Skeletal muscle cell (primary cell): ENCODE measurements around the gene KLHL22.
A peak's percentile ranks its signal among the peaks of the same experiment; 100 is the strongest.
"Not testable (repeated sequence)": the region's sequence is repeated elsewhere in the genome, so short reads cannot be mapped to it uniquely, and the experiment has no call there.

Source experiments
- DNase-seq: peaks from one replicate; pipeline ENCODE4 v3.0.0-alpha.2; 2010; ENCODE audit warnings: low read depth
- H3K4me3 ChIP-seq: 2 replicates; pipeline ENCODE4 v1.5.1; 2011; ENCODE audit warnings: low read depth, mild to moderate bottlenecking, control low read depth, low read length, moderate library complexity

The KLHL22 gene

GRCh38 chr22:20526305-20526627, 30.7 kb upstream of the KLHL22 start:
- DNase-seq: no peak
- H3K4me3 ChIP-seq: no peak overlapping the region

DNA sequence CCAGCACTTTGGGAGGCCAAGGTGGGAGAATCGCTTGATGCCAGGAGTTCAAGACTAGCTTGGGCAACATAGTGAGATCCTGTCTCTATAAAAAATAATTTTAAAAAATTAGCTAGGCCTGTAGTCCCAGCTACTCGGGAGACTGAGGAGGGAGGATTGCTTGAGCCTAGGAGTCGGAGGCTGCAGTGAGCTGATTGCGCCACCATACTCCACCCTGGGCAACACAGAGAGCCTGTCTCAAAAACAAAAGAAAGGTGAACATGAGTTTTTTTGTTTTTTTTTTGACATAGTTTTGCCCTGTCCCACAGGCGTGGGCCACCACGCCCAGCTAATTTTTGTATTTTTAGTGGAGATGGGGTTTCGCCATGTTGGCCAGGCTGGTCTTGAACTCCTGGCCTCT, 29.5 kb upstream of the KLHL22 start:
- H3K4me3 ChIP-seq: no peak overlapping the region
- no peak for DNase-seq

- H3K4me3 ChIP-seq: no peak overlapping the region
- DNase-seq: no peak
Measured at GRCh38 chr22:20524004-20524481, 28.4 kb upstream of the KLHL22 start.

GRCh38 chr22:20523086-20523983, 27.7 kb upstream of the KLHL22 start:
- no peak overlapping the region for H3K4me3 ChIP-seq
- DNase-seq: no peak

DNA sequence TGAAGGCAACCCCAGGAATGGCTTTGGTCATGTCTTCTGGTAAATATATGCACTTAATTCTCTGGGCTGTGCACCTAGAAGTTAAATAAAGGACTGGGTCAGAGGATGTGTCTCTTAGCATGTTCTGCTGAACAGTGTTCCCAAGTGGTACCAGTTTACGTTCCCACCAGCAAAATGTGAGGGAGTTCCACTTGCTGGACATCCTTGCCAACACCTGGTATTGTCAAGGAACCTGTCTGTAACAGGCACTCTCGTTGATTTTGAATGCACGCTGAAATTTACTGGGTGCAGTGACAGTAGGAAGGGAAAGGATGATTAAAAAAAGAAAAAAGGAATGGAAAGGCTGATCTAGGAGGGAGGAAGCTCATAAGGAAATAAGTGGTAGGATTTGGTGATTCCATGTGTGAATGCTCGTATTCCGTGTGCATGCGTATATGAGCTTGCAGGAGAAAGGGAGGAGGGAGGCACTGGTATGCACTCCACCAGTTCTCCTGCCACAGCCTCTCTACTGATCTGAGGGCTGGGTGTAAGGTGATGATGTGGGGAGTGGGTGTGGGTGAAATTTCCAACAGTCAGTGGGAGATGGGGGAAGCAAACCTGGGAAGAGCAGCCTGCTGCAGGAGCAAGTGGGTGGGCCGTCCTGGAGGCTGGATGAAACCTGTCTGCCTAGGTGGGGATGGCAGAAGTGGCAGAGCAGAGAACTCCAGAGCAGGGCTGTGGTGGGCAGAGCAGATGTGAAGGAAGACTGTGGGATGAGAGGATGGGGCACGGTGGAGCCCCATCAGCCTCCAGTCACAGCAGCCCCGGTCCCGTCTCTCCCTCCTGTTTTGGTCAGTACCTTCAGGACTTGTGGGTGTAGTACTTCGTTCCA, 26.8 kb upstream of the KLHL22 start:
- H3K4me3 ChIP-seq: no peak overlapping the region
- no peak for DNase-seq

- DNase-seq: no peak
- no peak overlapping the region for H3K4me3 ChIP-seq
Measured at GRCh38 chr22:20520093-20520511, 24.5 kb upstream of the KLHL22 start.

DNA sequence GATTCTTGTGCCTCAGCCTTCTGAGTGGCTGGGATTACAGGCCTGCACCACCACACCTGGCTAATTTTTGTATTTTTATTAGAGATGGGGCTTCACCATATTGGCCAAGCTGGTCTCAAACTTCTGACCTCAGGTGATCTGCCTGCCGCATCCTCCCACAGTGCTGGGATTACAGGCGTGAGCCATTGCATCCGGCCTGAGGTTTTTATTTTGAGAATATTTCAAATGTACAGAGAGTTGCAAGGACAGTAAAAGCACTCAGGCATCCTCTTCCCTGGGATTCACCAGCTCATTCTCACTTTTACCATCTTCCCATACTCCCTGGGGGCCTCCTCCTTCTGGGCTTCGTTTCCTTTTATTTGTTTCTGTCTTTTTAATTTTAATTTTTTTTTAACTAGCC, 24.0 kb upstream of the KLHL22 start:
- H3K4me3 ChIP-seq: no peak overlapping the region

DNA sequence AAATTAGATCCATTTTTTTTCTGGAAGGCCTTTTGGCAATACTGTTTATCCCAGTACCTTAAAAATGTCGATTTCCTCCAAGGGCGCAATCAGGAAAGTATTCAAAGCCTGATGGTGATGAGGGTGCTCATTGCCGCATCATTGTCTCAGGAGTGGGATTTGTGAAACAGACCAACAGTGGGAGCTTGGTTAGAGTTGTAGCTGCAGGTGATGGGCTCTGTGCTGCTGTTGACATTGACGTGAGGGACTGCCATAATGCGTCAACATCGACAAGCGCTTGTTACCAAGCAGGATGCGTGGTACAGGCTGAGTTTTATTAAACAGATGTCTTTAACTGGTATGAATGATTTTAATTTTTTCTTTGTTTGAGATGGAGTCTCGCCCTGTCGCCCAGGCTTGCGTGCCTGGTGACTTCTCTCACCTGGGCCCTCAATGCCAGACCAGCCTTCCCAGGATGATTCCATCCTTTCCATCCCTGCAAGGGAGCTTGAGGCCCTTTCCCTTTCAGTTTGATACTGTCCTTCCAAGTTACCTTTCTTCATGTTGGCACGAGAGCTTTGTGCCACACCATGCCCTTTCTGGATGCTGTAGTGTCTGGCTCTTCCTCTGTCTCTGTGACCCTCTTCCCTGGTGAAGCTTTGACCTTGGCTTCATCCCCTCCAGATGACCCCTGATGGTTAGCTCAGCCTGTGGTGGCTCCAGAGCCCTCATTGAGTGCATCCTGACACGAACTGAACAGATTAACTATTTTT, 22.4 kb upstream of the KLHL22 start:
- H3K4me3 ChIP-seq: no peak overlapping the region
- DNase-seq: no peak

More for the DNA sequence above, 24.0 kb upstream of the KLHL22 start:
- DNase-seq: no peak

- H3K4me3 ChIP-seq: no peak overlapping the region
- DNase-seq: no peak
Measured at GRCh38 chr22:20517422-20517821, 21.8 kb upstream of the KLHL22 start.

GRCh38 chr22:20516399-20516798, 20.8 kb upstream of the KLHL22 start:
- DNase-seq: no peak
- no peak overlapping the region for H3K4me3 ChIP-seq

- DNase-seq: peak; percentile 51
- no peak overlapping the region for H3K4me3 ChIP-seq
Measured at GRCh38 chr22:20514658-20515406, 19.2 kb upstream of the KLHL22 start.

DNA sequence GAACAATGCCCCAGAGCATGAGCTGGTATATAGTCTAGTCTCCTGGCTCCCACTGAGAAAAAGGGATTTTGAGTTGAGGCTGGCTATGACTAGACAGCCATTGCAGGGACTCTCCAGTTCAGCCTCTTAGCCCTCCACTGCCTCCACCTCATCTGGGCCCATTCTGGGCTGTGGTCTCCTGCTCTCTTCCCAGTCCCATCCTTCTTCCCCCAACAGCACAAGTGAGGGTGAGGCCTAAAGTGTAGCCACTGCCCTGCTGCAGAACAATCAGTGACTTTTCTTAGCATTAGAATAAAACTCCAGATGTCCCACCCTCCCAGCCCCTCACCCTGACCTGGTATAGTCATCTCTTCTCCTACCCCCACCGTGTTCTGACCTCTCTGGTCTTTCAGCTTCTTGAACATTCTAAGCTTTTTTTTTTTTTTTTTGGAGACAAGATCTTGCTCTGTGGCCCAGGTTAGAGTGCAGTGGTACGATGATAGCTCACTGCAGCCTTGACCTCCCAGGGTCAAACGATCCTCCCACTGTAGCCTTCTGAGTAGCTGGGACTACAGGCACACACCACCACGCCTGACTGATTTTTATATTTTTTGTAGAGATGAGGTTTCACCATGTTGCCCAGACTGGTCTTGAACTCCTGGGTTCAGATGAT, 16.1 kb upstream of the KLHL22 start:
- no peak overlapping the region for H3K4me3 ChIP-seq
- DNase-seq: no peak

- DNase-seq: no peak
- H3K4me3 ChIP-seq: no peak overlapping the region
Measured at GRCh38 chr22:20510811-20511577, 15.4 kb upstream of the KLHL22 start.

DNA sequence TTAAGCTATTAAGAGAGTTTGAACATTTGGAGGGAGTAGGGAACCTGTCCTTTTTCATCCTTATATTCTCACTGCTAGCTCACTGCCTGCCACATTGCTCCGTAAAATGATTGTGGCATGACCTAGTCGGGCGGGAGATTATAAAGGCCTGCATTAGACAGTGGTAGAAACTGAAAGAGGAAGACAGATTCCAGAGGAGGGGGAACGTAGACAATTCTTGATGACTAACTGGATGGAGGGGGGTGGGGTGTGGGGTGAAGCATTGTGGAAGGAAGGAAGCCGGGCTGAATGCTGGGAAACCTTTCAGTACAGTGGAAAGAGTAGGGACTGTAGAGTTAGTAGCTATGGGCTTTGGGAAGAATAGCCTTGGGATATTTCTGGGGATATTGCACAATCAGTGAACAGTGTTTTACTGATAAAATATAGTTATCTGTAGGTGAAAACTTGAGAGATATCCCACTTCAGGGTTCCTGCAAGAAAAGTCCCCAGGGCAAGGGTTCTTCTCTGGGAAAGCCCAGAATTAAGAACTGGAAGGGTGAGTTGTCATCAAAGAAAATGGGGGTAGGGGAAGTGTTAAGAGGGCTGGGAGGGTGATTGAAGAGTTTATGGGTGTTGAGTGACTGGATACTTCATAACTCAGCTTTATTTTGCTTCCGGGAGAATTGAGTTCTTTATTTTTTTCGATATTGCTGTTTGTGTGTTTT, 13.9 kb upstream of the KLHL22 start:
- peak; percentile 79 for DNase-seq
- H3K4me3 ChIP-seq: peak overlapping the region; percentile 69

GRCh38 chr22:20508815-20509271, 13.2 kb upstream of the KLHL22 start:
- peak overlapping the region; percentile 69 for H3K4me3 ChIP-seq
- DNase-seq: no peak

DNA sequence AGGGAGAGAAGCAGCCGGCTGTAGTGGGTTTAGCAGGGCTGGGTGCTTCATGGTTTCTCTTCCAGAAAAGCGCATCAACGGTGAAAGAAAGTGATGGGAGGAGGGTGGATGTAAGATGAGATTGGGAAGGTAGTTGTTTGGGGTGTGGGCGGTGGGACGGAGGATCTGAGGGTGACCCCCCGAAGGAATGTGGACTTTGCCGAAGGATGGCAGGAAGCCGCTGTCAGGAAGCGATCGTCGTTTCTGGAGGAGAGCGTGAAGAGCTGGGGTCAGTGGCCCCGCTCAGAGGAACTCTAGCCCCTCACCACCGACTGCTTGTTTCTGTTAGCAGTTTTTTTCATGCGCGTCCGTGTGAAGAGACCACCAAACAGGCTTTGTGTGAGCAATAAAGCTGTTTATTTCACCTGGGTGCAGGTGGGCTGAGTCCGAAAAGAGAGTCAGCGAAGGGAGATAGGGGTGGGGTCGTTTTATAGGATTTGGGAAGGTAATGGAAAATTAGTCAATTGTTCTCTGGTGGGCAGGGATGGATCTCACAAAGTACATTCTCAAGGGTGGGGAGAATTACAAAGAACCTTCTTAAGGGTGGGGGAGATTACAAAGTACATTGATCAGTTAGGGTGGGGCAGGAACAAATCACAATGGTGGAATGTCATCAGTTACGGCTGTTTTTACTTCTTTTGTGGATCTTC, 12.6 kb upstream of the KLHL22 start:
- DNase-seq: not testable (repeated sequence)
- H3K4me3 ChIP-seq: peak overlapping the region; percentile 69
